HG03442 (cell line): ENCODE measurements around the gene HSF2BP.
"Not testable (repeated sequence)": the region's sequence is repeated elsewhere in the genome, so short reads cannot be mapped to it uniquely, and the experiment has no call there.

Experiments used
- ATAC-seq: cut with Tn5 transposase; IDR thresholded peaks from one replicate; pipeline ENCODE4 v1.9.1; 2021; ENCODE audit warnings: mild to moderate bottlenecking, moderate library complexity; ENCODE audit not compliant: unreplicated experiment

The HSF2BP gene

DNA sequence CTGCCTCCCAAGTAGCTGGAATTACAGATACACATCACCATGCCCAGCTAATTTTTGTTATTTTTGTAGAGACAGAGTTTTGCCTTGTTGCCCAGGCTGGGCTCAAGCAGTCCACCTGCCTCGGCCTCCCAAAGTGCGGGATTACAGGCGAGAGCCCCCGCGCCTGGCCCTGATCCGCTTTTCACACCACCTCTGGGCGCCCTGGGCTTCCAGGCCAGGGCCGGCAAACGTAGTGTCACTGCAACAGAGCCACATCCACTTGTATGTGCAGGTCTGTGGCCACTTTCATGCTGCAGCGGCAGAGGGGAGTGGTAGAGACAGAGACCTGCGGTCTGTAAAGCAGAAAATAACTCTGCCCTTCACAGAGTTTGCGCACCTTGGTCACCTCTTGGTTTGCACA lies 29.6 kb upstream of the HSF2BP start:
- no peak for ATAC-seq

DNA sequence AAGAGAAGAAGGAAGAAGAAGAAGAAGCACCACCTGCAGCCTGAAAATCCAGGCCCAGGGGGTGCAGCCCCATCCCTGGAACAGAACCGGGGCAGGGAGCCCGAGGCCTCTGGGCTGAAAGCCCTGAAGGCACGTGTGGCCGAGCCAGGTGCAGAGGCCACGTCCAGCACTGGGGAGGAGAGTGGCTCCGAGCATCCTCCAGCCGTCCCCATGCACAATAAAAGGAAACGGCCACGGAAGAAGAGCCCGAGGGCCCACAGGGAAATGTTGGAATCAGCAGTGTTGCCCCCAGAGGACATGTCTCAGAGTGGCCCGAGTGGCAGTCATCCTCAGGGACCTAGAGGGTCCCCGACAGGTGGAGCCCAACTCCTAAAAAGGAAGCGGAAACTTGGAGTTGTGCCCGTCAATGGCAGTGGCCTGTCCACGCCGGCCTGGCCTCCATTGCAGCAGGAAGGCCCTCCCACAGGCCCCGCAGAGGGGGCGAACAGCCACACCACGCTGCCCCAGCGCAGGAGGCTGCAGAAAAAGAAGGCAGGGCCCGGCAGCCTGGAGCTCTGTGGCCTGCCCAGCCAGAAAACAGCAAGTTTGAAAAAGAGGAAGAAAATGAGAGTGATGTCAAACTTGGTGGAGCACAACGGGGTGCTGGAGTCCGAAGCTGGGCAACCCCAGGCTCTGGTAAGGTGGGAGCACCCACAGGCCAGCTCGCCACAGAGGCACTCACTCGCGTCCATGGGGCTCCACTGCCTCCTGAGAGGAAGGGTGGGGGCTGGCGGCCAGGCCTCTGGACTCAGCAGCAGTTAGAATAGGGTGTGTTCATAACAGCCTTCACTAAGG lies 28.5 kb upstream of the HSF2BP start:
- ATAC-seq = no peak

DNA sequence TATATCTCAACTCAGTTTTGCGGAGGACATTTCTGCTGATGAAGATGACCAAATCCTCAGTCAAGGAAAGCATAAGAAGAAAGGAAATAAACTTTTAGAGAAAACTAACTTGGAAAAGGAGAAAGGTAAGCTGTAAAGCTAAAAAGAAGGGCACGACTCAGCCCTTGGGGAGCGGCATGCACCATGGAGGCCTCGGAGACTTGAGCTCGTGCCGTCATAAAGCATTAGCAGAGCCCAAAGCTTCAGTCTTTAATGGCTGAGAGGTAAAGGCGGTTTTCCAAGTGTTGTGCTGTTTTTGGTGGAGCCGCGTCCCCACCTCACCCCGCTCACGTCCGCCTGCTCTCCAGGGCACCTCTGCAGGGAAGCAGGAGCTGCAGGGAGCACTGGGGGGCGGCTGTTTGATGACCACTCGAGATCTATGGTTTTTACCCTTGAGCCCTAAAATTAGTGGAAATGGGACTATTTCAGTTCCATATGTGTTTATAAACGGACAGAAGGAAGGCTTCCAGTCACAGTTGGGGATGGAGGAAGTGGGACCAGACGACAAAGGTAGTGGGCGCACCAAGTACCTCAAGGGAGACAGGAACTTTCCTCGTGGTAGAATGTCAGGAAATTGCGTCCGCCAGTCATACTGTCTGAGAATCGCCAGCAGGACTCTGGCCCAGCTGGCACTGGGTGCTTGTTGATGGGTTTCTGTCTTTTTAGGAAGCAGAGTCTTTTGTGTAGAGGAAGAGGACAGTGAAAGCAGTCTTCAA lies 27.7 kb upstream of the HSF2BP start:
- ATAC-seq = no peak

DNA sequence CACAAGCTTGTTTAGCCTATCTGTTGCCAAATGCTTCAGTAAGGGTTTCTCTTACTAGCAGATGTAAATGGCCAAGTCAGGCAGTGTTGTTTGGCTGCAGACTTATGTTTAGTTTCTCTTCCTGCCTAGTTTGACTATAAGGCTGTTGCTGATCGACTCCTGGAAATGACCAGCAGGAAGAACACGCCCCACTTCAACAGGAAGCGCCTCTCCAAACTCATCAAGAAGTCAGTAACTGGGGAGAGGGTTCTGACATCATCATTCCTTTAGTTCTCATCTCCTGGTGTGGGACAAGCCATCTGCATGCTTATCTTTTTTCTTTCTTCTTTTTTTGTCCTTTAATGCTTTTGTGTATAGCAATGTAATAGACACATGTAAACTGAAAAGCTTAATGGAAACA lies 25.1 kb upstream of the HSF2BP start:
- no peak for ATAC-seq

DNA sequence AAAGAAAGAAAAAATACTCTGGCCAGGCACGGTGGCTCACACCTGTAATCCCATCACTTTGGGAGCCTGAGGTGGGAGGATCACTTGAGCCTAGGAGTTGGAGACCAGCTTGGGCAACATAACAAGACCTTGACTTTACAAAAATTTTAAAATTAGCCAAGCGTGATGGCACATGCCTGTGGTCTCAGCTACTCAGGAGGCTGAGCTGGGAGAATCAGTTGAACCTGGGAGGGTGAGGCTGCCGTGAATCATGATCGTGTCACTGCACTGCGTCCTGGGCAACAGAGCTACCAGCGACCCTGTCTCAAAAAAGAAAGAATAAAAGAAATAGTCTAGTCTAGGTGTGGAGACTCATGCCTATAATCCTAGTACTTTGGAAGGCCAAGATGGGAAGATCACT lies 22.4 kb upstream of the HSF2BP start:
- ATAC-seq = no peak

DNA sequence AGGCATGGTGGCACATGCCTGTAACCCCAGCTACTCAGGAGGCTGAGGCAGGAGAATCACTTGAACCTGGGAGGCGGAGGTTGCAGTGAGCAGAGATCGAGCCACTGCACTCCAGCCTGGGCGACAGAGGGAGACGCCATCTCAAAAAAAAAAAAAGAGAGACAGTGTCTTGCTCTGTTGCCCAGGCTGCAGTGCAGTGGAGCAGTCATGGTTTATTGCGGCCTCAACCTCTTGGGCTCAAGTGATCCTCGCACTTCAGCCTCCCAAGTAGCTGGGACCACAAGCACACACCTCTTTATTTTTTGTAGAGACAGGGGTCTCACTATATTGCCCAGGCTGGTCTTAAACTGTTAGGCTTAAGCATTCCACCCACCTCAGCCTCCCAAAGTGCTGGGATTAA lies 21.1 kb upstream of the HSF2BP start:
- ATAC-seq = not testable (repeated sequence)

DNA sequence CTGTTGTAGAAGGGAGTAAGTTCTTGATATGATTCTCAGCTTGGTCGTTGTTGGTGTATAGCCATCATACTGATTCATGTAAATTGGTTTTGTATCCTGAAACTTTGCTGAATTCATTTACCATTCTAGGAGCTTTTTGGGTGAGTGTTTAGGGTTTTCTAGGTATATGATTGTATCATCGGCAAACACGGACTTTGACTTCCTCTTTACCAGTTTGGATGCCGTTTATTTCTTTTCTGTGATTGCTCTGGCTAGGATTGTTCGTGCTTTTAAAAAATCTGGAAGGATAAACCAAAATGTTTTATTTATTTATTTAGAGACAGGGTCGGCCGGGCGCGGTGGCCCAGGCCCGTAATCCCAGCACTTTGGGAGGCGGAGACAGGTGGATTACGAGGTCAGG lies 20.7 kb upstream of the HSF2BP start:
- ATAC-seq = no peak

DNA sequence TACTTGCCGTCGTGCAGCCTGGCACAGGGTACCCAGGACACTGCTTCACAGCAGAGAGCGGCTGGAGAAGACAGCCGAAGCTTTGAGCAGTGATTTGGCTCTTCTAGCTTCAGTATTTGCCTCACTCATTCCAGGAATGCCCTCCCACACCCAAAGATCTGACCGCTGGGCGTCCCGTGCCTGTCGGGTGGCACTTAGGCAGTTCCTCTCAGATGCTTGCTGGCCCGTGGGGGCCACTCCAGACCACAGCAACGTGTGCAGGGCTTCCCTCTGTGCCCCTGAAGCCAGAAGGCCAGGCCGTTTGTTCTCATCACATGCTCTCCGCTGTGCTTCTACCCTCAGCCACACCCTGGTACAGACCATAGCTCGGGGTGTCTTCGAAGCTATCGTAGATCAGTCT lies 17.1 kb upstream of the HSF2BP start:
- no peak for ATAC-seq

DNA sequence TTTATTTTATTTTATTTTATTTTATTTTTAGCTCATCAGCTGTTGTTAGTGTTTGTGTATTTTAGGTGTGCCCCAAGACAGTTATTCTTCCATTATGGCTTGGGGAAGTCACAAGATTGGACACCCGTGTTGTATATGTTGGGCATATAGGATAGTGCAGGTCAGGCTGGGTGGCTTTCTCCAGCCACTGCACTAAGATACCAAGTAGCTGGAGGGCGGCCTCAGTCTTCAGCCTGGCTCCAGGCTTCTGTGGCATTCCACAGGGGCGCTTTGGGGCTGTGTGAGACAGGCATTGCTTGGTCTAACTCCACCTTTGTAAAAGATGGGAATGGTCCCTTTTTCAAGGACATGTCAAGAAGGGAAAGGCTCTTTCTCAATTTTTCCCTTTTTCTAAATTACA lies 16.6 kb upstream of the HSF2BP start:
- no peak for ATAC-seq

DNA sequence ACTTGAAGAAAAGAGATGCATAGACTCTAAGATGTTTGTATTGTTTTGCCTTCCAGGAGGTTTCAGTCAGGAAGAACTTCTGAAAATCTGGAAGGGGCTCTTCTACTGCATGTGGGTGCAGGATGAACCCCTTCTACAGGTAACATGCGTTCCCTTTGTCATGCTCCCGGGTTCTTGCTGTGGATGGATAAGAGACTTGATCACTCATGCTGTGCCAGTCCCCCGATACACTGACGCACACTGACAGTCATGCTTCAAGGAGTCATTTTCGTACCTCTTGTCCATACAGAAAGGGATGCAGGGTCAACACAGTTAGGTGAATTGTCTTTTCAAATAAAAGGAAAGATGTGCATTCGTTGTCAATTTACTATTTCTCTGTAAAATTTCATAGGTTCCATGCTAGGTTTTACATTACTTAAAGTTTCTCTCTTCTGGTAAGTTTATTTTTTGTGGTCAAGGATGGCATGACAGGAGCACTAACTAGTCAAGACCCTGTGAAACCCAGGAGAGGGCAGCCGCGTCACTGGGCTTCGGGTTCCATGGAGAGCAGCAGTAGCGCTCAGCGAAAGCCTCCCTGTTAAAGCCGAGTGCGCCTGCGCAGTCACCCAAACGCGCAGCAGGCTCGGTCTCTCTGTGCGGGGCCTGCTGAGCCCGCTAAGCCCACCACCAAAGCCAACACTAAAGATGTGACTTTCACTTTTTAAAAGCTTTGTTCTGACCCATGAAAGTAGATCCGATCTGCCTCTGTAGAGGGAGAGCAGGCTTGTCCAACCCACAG lies 10.7 kb upstream of the HSF2BP start:
- ATAC-seq = no peak

DNA sequence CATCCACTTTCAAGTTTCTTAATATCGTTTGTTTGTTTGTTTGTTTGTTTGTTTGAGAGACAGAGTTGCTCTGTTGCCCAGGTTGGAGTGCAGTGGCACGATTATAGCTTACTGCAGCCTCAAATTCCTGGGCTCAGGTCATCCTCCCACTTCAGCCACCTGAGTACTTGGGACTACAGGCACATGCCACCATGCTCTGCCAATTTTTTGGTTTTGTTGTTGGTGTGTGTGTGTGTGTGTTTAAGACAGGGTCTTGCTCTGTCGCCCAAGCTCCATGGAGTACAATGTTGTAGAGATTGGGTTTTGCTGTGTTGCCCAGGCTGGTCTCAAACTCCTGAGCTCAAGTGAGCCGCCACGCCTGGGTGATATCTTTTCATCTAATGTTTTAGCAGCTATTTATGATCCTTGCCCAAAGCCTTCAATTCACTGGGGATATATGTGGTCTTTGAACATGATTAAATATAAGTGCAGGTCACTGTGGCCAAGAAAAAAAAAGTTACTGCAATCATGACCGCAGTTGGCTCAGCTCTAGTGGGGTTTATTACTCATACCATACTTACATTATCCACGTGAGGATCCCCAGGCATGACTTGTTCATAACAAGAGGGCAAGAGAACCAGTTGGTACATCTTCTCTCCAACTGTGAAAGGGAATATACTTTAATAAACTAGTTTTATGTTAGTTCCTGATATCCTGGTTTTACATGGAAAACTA lies 8.1 kb upstream of the HSF2BP start:
- ATAC-seq = no peak

DNA sequence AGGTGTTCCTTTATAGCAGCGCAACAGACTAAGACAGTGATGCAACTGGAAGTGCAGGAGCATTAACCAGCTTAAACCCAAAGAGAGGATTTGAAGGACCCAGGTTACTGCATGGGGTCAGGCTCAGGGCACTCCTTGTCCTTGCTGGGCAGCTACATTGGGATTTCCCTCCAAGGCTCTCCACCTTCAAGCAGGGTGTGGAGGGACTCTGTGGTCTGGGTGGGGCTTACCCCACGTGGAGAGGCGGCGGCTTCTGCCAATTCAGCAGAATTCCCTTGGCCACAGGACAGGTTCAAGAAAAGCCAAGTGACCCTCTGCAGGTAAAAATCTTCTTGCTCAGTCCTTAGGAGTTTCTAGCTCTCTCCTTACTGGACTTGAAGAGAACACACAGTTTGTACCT lies 6.6 kb upstream of the HSF2BP start:
- ATAC-seq = no peak

DNA sequence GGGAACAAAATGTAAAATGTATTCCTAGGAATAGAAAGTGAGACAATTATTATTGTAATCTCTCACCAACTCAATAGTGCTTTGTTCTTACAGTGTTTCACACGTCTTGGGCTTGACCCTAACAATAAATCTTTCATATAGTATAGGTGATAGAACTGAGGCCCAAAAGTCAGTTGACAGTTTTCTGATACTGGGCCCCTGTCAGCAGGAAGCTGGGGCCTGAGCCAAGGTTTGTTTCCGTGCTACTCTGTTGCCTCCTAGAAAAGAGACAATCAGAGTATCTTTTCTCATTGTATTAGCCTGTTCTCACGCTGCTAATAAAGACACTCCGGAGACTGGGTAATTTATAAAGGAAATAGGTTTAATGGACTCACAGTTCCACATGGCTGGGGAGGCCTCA lies 5.1 kb upstream of the HSF2BP start:
- no peak for ATAC-seq

DNA sequence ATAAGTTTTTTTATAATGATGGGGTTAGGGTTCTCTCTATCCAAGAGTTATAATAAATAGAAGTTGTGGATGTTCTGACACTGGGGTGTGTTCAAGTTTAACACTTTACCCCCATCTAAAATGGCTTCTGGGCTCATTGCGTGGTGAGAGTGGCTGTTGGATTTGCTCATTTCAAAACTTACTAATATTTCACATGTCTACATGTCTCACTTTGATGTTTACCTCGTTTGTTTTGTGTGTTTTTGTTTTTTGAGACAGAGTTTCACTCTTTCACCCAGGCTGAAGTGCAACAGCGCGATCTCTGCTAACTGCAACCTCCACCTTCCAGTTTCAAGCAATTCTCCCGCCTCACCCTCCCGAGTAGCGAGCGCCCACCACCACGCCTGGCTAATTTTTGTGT lies 3.7 kb upstream of the HSF2BP start:
- no peak for ATAC-seq

DNA sequence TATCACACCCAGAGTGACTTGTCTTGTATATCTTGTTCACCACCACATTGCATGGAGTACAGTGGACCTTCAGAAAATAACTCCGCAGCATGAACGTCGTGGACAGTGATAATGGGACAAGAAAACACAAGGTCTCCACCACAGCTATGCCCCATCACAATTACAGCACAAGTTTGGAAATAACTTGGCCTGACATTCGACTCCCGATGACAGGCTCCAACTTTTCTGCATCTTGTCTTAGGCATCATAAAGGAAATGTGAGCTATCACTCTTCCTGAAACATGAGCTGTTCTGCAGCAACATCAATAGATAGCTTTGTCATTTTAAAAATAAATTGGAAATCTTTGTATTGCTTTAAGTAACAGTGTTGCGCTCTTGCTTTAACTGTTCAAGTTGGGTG lies 3.0 kb upstream of the HSF2BP start:
- ATAC-seq = no peak

DNA sequence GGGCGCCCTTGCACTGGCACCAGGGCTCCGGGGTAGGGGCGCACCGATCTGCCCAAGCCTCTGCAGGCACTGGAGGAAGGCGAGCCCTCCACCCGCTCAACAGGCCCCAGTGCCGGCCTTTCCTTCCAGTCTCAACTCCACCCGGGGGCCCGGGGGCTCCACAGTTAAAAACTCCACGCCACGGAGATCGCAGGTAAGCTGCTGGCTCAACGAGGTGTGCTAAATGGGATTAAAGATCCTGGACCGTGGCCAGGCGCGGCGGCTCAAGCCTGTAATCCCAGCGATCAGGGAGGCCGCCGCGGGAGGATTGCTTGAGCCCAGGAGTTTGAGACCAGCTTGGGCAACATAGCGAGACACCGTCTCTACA lies 536 bp downstream of the HSF2BP start:
- ATAC-seq = no peak

DNA sequence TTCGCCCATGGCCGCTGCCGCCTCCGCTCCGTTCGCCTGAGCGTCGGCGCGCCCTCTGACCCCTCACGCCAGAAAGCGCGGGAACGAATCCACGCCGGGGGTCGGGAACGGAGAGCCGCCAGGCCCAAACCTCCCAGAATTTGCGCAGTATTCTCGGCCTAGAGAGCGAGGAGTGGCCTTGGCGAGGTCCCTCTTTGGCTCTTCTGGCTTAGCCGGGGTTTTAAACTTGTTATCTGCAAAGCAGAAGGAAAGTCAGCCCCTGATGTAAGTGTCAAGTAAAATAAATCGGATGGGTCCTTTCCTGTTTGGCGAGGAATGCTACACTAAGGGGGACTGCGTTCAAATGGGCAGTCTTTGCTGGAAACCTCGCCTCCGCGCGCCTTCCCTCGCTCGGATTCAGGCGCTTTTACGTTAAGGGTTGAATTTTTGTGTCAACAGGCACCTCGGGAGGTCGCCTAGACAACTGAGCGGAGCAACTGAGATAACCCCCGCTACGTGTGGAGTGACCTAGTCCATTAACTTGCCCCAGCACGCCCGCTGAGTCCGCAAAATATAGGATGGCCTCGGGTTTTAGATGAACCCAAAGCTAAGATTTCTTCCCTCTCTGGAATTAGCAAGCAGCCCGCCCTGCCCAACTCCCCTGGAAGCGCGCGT lies 1.1 kb downstream of the HSF2BP start:
- ATAC-seq = no peak

DNA sequence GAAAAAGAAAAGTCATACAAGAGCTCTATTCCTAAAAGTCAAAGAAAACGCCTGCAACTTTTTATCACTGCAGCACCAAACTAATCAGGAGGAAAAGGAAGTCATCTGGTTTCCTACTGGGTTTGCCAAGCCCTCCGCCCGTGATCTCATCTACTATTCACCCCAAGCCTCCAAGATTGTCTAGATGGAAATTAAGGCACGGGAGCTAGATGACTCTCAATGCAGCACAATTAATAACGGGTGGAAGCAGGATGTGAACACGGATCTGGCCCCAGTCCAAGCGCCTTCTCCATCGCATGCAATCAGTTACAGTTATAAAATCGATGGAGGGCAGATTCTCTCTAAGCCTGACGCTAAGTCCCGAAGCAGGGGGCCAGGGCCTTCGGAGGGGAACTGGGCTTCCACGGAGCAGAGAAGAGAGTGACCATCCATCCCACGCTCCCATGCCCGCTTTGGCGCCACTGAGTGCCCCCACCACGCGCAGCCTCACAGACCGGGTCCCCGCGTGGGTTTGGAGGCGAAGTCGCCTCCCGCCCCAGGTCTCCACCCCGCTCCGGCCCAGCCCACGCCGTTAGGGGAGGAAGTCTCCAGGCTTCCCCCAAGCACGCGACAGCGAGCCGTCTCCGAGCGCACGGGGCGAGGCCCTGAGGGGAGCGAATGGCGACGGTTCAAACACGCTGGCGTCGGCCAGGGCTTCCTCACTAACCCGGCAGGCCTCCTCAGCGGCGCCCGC lies 1.8 kb downstream of the HSF2BP start:
- no peak for ATAC-seq

DNA sequence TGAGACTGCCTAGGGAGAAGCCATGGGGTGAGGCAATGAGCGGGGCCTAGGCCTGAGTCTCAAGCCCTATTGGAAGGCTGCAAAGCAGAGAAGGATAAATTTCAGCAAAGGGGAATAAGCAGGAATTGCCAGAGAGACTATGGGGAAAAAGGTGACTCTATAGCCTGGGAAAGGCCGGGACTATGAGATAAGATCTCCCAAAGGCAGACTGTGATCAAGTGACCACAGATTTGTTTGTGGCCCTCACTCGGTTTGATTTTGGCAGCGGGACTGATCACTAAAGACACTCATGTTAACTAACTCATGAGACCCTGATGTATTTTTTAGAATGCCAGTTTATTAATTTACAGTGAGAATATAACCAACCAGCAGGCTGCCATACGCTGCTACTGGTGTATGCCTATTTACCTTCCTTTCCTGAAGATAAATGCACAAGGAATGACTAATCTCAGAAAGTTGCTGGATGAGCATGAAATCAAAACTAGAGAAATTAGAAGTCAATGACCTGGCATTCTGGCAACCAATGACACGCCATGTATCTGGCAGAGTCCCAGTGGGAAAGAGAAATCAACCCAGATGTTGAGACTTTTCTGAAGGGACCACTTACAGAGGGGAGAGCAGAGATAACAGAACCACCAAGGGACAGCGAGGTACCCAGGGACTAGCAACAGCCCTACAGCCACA lies 4.3 kb downstream of the HSF2BP start:
- no peak for ATAC-seq
